Measurements from ENCODE around the gene SCOC.

Gene SCOC

DNA sequence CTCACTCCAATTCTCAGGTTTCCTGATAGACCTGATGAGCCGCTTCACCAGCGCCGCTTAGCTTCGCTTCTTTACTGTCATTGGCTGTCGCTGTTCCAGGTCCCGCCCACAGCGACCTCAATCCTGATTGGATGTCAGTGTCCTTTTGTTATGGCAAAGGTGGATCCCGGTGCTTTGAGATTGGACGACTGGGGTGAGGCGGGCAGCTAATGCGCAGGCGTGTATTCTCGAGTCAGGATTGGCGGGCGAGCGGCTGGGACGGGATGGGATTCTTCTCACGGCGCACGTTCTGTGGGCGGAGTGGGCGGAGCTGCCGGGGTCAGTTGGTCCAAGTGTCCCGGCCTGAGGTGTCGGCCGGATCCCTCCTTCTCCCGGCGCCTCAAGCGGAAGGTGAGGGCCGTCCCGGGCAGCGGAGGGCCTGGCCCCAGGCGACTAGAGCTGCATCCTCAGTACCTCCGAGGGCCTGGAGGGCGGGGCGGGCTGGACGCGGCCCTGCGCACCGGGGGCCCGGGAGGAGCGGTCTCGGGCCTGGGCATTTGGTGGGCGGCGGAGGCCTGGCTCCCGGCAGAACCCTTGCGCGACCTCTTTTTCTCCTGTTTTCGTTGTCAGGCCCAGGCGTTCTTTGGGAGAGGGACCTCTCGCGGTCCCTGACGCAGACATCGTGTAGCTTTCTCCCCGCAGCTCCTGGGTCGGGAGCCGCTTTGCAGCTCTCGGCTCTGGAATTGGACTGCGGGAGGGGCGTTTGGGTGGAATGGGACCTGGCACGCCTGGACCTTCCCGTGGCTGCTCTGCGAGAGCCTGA, at the start of gene SCOC:
TSS of gene SCOC (plus strand) at position 319 of the 802 bp plus-strand sequence. CDS start 5,525 bp downstream, outside the sequence.
- DNase-seq, result peak; percentile 99

DNA sequence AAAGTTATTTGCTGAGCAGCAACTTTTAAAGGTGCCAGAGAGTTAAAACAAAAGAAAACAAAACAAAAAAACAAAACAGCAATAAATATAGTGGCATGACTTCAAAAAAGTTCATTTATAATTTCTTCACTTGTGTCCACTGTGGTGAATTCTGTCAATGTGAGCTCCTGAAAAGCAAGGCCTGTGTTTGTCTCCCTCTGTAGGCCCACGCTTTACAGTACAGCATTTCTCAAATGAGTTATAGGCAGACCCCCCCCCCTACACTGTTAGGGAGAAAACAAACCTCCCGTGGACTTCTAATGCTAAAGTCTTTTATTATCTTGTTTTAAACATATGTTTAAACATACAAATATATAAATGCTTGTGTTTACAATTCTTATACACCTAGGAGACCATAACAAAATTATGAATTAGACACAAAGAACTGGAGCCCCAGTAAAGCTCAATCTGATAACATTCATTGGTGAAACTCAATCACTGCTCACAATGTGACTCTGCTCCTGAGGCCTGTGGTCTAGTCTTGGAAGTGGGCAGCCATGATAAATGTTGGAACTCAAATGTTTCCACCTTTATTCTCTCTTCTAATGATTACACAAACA, 47.0 kb upstream of the SCOC start:
- peak; percentile 12 for DNase-seq

DNA sequence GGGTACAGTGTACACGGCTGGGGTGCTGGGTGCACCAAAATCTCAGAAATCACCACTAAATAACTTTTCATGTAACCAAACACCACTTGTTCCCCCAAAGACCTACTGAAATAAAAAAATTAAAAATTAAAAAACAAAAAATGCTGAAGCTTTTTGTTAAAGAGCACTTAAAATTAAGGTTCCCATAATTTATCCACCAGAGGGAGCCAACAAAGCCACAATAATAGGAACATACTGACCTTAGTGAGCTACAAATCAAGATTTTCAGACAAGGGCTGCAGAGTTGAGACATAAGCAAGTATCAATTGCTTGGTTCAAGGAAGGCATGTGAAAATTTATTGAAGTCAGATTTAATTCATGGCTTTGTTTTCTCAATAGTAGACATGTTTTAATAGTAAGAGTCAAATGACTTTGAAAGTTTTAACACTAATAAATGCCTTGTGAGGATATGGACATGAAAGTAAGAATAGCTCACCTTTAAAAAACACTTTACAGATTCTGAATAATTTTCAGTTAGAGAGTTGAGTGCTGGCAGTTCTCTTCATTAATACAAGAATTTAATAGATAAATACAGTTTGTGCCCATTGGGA, 43.0 kb upstream of the SCOC start:
- peak; percentile 3 for DNase-seq

DNA sequence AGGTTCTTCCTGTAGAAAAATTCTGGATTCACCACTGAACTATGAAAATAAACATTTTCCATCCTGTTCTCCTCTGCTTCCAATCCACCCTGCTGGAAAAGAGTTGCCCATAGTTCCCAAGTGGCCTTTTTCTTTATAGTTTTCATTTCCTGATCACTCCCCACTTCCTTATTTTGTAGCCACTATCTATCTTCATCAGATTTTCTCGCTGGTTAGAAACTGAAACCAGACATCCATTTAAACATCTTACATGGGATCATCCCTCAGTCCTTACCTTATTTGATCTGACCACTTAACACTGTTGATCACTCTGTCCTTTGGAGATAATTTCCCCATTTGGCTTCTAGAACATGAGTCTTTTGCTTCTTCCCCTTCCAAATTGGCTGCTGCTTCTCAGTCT, 42.2 kb upstream of the SCOC start:
- DNase-seq, result no peak

DNA sequence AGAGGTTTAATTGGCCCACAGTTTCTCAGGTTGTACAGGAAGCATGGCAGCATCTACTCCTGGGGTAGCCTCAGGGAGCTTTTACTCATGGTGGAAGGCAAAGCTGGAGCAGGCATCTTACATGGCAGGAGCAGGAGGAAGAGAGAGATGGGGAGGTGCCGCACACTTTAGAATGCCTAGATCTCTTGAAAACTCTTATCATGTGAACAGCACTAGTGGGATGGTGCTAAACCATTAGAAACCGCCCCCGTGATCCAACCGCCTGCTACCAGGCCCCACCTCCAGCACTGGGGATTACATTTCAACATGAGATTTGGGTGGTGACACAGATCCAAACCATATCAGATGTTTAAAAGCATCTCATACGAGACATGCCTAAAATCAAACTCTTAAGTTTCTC, 41.6 kb upstream of the SCOC start:
- no peak for DNase-seq

DNA sequence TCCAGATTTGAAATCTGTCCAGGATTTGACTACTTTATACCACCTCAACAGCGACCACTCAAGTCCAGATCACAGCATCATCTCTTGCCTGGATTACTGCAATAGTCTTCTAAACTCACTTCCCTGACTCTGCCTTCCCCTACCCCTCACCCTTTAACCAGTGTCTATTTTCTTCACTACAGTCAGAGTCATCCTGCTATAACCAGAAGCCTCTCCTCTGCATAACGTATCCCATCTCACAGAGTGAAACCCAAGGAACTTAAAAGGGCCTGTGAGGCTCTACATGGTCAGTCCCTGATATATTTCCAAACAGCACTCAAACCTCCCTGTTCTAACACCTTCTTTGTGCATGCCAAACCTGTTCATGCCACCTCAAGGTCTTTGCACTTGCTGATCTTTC, 40.7 kb upstream of the SCOC start:
- DNase-seq, result no peak

DNA sequence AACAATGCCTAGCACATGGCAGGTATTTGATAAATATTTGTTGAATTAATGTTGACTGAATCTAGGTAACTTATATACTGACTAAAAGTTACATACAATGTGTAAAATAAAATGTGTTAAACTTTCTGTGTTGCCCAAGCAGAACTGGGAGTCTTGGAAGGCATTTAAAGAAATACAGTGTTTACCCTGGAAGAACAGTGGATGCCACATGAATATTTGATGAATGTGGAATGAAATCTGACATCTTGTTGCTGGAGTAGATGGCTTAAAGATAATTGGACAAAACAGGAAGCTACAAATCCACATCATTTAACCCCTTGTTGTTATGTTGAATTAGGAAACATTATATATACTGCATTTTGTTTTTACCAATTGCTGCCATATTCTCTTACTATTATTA, 39.9 kb upstream of the SCOC start:
- DNase-seq, result no peak

DNA sequence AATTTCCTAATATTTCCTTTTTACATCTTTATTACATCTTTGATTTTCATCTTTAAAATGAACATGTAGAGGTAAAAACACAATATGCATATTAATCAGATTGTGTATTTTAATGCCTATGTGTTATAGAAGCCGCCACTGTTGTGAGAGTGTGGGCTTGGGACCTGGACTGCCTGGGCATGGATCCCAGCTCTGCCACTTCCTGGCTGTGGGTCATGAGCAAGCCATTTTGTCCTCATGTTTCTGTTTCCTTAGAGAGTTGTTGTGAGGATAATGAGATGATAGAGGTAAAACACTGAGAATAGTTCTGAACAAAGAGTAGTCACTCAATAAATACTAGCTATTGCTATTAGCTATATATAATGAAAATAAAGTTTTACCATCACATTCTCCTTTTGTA, 38.4 kb upstream of the SCOC start:
- DNase-seq, result no peak

DNA sequence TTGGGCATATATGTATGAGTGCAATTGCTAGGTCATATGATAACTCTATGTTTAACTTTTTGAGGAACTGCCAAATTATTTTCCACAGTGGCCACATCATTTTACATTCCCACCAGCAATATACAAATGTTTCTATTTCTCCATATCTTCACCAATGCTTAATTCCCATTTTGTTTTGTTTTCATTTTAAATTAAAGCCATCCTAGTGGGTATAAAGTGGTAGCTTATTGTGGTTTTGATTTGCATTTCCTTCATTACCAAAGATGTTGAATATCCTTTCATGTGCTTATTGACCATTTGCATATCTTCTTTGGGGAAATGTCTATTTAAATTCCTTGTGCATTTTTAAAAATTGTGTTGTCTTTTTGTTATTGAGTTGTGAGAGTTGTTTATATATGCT, 36.7 kb upstream of the SCOC start:
- no peak for DNase-seq

DNA sequence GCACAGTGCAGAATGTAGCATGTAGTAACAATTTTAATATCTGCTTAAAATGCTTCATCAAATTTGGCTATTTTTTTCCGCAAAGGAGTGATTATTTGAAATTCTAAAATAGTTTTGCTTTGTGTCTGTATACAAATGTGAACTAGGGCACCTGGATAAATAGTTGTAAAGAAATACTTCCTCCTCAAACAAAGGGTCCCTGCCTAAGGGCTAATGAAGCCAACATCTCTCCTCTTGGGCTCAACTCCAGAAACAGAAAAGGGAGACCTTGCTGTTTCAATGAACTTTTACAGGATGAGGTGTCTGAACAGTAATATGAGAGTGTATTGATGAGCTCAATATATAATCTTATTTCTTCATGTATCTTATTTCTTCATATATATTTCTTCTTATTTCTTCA, 30.8 kb upstream of the SCOC start:
- DNase-seq, result no peak

DNA sequence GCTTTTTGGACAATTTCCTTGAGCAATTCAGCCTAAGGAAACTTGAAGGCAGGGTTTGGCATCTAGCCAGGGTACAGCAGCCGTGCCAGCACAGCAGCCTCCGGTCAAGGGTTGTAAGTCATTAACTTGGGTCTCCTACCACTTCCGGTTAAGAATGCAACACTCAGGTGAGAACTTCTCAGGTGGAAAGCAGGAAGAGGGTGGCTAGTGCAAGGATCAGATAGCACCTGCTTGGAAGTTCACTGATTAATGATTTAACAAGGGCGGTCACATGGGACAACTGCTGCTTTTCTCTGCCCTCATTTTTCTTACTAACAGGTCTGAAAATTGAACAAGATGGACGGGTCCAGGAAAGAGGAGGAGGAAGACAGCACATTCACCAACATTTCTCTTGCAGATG, 30.1 kb upstream of the SCOC start:
- DNase-seq, result peak; percentile 86

DNA sequence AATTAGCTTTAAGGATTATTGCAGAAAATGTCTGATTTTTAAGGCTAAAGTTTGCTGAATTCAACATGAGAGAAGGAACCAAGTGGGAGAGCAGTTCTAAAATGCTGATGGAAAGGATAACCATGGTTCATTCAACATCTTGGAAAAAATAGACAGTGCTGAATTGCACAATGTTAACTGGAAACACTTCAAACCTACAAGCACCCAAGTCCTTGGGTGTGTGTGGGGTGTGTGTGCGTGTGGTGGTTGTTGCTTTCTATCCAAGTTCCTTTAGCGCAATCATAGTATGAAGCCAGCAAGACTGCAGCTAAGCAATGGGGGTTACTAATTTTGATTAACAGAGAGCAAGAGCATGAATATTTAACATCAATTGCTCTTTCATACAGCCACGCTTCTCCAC, 29.3 kb upstream of the SCOC start:
- no peak for DNase-seq

DNA sequence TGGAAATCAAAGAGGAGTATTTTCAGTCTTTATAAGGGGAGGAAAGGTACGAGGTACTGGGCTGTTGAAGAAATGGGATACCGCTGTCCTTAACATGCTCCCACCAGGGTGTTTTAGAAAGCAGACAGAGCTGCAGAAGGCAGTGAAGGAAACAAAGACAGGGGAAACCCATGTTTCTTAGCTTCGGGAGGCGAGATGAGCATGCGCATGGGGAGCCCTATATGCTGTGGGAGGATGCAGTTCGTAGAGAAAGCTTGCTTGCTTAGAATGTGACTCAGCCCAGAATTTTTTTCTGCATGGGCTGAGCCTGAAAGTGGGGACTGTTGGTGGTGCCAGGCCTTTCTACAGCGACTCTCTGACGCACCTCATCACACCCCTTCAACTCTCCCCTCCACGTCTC, 28.8 kb upstream of the SCOC start:
- no peak for DNase-seq

DNA sequence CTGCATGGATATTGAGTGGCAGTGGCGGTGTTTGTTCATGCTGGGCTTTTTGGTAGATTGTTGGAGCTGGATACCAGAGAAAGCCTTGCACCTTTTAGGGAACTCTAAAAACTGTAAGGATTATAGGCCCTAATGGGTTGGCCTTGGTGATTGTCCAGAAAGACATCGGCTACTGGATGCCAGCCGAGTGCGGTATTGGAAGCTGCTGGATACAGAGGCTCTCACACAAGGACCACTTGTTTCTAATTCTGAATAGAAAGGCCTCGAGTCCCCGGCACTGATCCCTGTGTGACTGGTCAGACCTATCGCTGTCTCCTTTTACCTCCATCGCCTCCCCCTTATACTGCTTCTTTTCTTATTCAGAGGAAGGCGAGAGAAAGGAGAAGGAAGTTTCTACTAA, 27.3 kb upstream of the SCOC start:
- DNase-seq, result no peak

DNA sequence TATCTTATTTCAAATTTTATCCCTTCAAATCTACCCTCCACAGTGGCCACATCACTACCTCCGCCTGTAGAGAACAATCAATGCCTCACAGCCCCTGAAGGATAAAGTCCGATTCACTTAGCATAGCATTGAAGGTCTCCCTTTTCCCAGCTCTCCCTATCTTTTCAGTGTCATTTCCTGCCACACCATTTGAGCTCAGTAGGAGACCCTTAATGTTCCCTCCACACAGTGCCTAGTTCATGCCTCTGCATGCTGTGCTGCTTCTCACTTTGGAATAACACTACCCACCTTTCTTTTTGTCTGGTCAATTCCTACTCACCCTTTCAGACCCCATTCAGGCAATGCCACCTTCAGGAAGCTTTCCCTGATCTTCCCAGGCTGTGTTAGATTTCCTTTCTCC, 23.6 kb upstream of the SCOC start:
- DNase-seq, result no peak

DNA sequence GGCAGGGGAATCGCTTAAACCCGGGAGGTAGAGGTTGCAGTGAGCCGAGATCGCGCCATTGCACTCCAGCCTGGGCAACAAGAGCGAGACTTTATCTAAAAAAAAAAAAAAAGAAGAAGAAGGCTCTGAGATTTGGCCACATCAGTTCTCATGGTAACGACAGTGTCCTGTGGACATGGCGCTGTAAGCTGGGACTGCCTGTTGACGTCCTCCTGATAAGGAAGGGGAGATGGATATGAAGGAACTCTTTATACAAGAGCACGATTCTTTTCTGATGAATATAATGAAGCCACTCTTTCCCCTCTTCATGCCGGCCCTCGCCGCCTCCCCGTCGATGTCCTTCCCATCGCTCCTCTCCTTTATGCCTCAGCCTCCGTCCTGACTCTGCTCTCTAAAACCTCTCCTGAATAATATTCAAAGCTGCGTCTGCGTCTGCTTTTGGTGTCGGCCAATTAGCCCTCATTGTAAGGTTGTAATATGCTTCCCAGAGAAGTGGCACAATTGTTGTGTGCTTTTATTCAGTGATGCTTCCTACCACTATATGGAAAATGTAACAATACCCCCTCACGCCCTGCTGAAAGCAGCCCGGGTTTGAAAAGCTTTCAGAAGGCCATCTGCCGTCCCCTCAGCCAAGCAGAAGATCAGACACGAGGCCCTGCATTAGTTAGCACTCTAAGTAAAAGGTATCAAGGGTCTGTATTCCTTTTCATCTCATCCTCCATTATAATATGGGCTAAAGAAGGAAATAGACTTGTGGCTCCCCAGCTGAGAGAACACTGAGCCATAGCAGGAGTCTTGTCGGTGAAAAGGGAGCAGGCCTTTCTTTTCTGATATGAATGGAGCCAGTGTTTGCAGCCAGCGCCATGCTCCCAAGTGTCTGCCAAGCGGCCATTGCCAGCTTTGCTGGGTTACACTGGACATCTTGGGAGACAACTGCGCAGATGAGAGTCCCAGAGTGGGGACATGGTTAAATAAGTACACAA, 22.1 kb upstream of the SCOC start:
- DNase-seq, result no peak

DNA sequence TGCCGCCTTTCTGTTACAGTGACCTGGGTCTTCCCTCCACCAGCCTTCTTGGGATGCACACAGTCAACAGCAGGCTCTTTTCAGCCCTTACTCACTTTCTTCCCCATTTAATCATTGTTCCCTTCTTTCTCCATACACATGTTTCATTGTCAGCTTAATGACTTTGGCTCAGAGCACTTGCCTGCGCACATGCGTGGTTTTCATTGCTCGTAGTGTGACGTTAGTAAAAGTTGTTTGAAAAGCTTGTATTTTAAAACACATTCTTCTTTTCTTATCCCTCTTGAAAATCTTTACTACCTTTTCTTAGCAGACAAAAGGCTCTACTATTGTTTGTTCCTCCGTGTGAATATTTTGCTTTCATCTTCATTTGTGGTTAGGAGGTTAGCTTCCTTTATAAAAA, 19.7 kb upstream of the SCOC start:
- no peak for DNase-seq

DNA sequence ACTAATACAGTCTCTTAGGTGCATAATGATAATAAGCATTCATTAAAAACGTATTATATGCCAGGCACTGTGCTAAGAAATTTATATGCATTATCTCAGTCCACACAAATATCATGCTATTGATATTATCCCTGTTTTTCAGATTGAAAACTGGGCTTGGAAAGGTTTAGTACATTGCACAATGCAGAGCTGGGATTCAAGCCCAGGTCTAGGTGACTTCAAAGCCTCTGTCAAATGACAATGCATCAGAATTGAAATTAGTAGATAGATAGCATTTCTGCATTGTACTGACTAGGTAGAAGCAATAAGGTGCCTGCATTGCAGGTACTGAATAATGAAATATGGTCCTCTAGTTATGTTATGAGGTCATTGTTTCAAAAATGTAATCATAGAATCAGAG, 18.2 kb upstream of the SCOC start:
- no peak for DNase-seq

DNA sequence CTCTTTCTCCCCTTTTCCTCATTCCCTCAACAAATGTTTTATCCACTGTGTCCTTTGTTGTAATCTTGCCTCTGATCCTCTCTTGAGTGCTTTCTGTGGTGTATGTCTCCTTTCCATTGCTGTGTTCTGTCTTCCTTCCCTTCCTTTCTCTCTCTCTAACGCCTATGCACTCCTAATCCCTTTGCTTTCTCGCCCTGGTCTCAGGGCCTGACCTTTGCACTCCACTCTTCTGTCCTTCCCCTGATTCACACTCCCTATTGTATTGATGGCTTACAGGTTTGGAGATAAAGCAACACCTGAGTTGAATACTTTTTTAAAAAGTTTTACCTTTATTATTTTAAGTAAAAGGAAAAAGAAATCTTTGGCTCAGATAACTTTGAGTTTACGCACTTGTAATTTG, 15.6 kb upstream of the SCOC start:
- no peak for DNase-seq

DNA sequence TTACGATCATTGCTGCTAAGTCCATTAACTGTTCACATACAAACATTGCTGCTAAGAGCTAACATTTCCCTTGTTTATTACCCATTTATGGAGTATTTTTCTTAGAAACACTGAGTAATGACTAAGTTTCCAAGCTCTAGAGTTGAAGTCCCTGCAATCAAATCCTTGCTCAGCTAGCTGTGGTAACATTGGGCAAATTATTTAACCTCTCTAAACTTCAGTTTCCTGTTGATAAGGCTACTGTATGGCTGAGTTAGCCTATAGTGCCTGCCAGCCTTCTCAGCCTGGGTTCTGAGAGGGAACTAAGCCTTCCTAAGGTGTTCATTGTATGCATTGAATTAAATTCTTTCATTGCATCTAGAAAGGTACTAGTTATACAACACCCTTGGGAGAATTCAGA, 15.2 kb upstream of the SCOC start:
- no peak for DNase-seq

DNA sequence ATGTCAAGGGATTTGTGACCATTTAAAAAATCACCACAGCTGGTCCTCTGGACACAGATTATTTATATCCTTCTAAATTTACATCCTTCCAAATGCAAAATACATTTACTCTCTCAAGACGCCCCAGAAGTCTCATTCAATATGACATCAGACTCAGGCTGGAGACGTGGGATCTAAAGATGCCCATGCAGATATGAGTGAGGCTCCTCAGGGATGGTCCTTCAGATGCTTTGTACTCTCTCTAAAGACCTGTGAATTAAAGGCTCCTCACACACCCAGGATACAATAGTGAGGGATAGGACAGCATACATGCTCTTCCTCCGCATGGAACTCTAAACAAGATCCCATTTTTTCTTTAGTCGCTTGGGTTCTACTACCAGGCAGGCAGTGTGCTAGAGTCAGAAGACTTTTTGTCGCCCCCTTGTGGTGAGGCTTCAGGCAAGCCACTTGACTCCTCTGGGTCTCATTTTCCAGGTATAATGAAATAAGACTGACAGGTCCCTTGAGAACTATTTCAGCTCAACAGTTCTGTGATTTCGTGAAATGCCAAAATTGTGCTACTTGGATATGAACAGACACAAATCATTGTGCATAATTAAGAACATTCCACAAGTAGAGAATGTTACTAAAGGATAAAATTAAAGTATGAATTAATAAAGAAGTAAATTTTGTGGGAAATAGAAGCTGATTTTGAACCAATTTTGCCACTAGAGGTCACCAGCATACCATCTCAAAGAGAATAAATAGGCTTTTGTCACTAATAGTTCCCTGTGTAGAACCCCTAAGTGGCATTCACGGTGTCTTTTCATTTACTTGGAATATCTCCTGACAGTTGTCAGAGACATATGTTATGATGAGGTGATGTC, 13.7 kb upstream of the SCOC start:
- DNase-seq, result peak; percentile 63

DNA sequence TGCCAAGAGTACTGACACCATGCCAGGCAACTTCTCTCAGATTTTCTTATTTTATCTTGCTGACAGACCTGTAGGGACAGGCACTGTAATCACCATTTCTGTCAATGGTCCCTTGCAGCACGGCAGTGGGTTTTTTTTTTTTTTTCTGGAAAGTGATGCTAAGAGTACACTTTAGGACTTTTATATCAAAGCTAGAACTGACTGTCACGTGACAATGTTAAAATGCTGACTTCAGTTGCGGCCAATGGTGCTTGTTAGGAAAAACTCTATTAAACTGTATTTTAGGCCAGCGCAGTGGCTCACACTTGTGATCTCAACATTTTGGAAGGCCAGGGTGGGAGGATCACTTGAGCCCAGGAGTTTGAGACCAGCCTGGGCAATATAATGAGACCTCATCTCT, 12.3 kb upstream of the SCOC start:
- no peak for DNase-seq

Measured in kidney glomerular epithelial cell (primary cell).